Measurements from ENCODE around the gene CREB3L2.
"Not testable (repeated sequence)": the region's sequence is repeated elsewhere in the genome, so short reads cannot be mapped to it uniquely, and the experiment has no call there.

The CREB3L2 gene

DNA sequence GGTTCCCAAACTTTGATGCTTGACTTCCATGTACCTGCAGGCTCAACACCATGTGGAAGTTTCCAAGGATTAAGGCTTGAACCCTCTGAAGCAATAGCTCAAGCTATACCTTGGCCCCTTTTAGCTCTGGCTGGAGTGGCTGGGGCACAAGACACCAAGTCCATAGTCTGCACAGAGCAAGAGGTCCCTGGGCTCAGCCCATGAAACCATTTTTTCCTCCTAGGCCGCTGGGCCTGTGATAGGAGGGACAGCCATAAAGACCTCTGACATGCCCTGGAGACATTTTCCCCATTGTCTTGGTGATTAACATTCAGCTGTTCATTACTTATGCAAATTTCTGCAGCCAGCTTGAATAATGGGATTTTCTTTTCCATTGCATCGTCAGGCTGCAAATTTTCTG, 169.5 kb downstream of the CREB3L2 start:
- DNase-seq, result no peak

DNA sequence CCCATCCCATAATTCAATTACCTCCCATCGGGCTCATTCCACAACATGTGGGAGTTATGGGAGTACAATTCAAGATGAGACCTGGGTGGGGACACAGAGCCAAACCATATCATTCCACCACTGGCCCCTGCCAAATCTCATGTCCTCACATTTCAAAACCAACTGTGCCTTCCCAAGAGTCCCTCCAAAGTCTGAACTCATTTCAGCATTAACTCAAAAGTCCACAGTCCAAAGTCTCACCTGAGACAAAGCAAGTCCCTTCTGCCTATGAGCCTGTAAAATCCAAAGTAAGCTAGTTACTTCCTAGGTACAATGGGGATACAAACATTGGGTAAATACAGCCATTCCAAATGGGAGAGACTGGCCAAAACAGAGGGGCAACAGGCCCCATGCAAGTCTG, 170.3 kb downstream of the CREB3L2 start:
- not testable (repeated sequence) for DNase-seq

- DNase-seq, result no peak
These were observed 172.4 kb downstream of the CREB3L2 start for GRCh38 chr7:137829337-137829992.

GRCh38 chr7:137828456-137828855, 173.4 kb downstream of the CREB3L2 start:
- DNase-seq, result no peak

DNA sequence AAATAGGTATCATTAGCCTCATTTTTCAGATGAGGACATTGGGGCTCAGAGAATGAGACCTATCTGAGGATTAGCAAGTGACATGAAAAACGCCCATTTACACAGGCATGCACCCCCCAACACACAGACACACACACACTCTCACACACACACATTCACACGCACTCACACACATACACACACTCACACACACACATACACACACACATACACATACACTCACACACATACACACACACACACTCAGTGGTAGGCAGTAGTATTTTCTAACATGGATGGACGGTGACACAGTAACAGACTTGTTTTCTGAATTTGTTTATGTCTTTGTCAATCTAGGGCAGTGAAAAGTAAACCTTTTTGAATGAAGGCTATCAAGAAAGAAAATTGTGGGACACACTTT, 176.4 kb downstream of the CREB3L2 start:
- DNase-seq, result no peak

Data from NCI-H524 treated with DMSO at 0.1 percent for 48 hours (cell line).